Heart right ventricle (tissue), 16 donors: ENCODE data around the gene CLDN7. TPM values are rescaled to one million over a fixed set of nuclear protein-coding genes. Genes with fewer than 3 reads are reported as not detected.

ENCODE experiments used
- ATAC-seq, 8 donors: fragments of 200-7000 bp; cut with Tn5 transposase; one replicate each; pipeline ENCODE4 v1.9.1; 2020; ENCODE audit warnings: mild to moderate bottlenecking in 8 of 8, moderate library complexity in 8 of 8, moderate number of reproducible peaks in 1 of 8
- DNase-seq, 2 donors: peaks; one replicate each; pipeline ENCODE4 v3.0.0-alpha.2; 2020
- H3K27ac ChIP-seq, 10 donors: fragments of 200-600 bp; sonication (generic) in 2 of 10; one replicate each; pipeline versions ENCODE4 v1.5.0 to v1.8.0; 2020 to 2022; ENCODE audit warnings: mild to moderate bottlenecking in 3 of 10
- H3K27me3 ChIP-seq, 7 donors: fragments of 200-600 bp; one replicate each; pipeline ENCODE4 v1.8.0; 2021 to 2022; ENCODE audit warnings: mild to moderate bottlenecking in 2 of 7
- H3K36me3 ChIP-seq, 9 donors: fragments of 200-600 bp; sonication (generic) in 1 of 9; one replicate each; pipeline versions ENCODE4 v1.5.0 to v1.8.0; 2020 to 2022; ENCODE audit warnings: mild to moderate bottlenecking in 2 of 9
- H3K4me1 ChIP-seq, 9 donors: fragments of 200-600 bp; sonication (generic) in 1 of 9; one replicate each; pipeline versions ENCODE4 v1.5.0 to v1.8.0; 2020 to 2022; ENCODE audit warnings: mild to moderate bottlenecking in 4 of 9
- H3K4me3 ChIP-seq, 10 donors: fragments of 200-600 bp; sonication (generic) in 2 of 10; one replicate each; pipeline versions ENCODE4 v1.5.0 to v1.8.0; 2020 to 2022; ENCODE audit warnings: mild to moderate bottlenecking in 7 of 10, moderate library complexity in 2 of 10
- H3K9me3 ChIP-seq, 11 donors: fragments of 200-600 bp in 10 of 11; sonication (generic) in 2 of 11; one replicate each; pipeline versions ENCODE4 v1.5.0 to v1.8.0; 2013 to 2022; ENCODE audit warnings: mild to moderate bottlenecking in 2 of 11, control low read depth in 1 of 11, moderate library complexity in 1 of 11
- CTCF ChIP-seq, 9 donors: fragments of 200-600 bp; sonication (generic) in 2 of 9; IDR thresholded peaks; one replicate each; pipeline versions ENCODE4 v1.5.0 to v1.8.0; 2021 to 2022; ENCODE audit warnings: antibody characterized with exemption in 9 of 9, mild to moderate bottlenecking in 5 of 9, moderate library complexity in 1 of 9
- WGBS, 2 donors: extraction: QIAGEN DNeasy Blood & Tissue Kit; methylation state at CpG; one replicate each; pipeline ENCODE4 v1.1.7; 2013; ENCODE audit warnings: inconsistent platforms in 1 of 2; 5-methylcytosine and 5-hydroxymethylcytosine counted together
- intact Hi-C, 10 donors: fragments of 100-400 bp; cut with DNase I; formaldehyde crosslinking; loops; one replicate each; pipeline versions ENCODE4 v1.11.1 to v1.14.2; 2022
- polyA plus RNA-seq, 2 donors: library from polyadenylated mRNA; stranded (reverse); fragments of 200-250 nt; gene quantifications; one replicate each; pipeline ENCODE4 v1.2.3, GENCODE V29; 2013
- total RNA-seq, 10 donors: library from RNA; stranded (reverse); fragmentation: NEBNext Ultra II Directional in 3 of 10; extraction: Animal tissue kit (Norgen Biotek cat#: 25700) in 3 of 10; gene quantifications; one replicate each; pipeline versions ENCODE4 v1.2.1 to v1.2.4, GENCODE V29; 2021 to 2023
- donor health status: Arrhythmogenic right ventricular cardiomyopathy.
- donor health status: ischemic (EF 13 %, LVEDD 7.1; RV severe dilation, severe dysfunction).
- donor health status: healthy with polysubstance abuse.
- donor health status: DM: no; HTN: yes; CAD: no.
- donor health status: DM: no; HTN: no; CAD: no.
- donor health status: ischemic (EF 25% LVEDD 6.9; RV normal size, moderate dysfunction).
- donor health status: ischemic (EF 25% LVEDD 5.7; RV mildly dilated, moderate dysfunction).
- donor health status: healthy.
- donor health status: DM: yes; HTN: yes; CAD: no.
- donor health status: Ischemic cardiomyopathy.
- donor health status: ischemic (EF 35%, LVEDD 5.7; RV mildly dilated, moderate dysfunction).
- donor health status: nonischemic (EF 11% LVEDD 7.7; RV severe dilation, severe dysfunction).
- donor health status: DM: yes; HTN: yes; CAD: no.
- donor health status: PGD.
- donor health status: ischemic (EF 29% LVEDD 5.4; RV normal size, mild dysfunction).
- donor health status: nonischemic (EF 23%, LVEDD 6.1; RV moderate dilation, normal function).

The CLDN7 gene
- total and polyA plus RNA-seq, 12 donors = 0.39 to 2.5 (median 0.90) TPM

GRCh38 chr17:7238420-7239090, 23.7 kb downstream of the CLDN7 start:
- intact Hi-C loops = loop anchor here in 2 of 10 donors (2.0 kb wide), 2 partner anchors 20 to 24 kb away; partner anchors contain the start of genes ACADVL (in 1 of the 2) and DLG4 (in 1 of the 2)
- TF ChIP-seq CTCF (IDR thresholded peaks at IDR 0.05) = no peak
- H3K9me3 ChIP-seq = no peaks in the 10 kb centered on the region
- peaks cover 14 to 57% (median 44%) of the 10 kb centered on the region in 9 donors for H3K4me1 ChIP-seq
- H3K4me3 ChIP-seq = peak overlapping the region; percentile 86 to 99 (median 96)
- peaks cover 0 to 37% (median 0%) of the 10 kb centered on the region in 9 donors for H3K36me3 ChIP-seq
- DNase-seq (peak in 1 of 2 donors; percentile 34), ATAC-seq (peak in 1 of 8 donors; percentile 0)
- H3K27me3 ChIP-seq = no peaks in the 10 kb centered on the region
- H3K27ac ChIP-seq = peak overlapping the region; percentile 76 to 100 (median 94)
- WGBS, 2 donors = 1% methylated on average over 34 to 37 of the region's 39 CpGs

- DNase-seq = peak; percentile 83 to 86
- TF ChIP-seq CTCF (IDR thresholded peaks at IDR 0.05) = no peak
- H3K27ac ChIP-seq = peak overlapping the region; percentile 16 to 100 (median 94)
- no peaks in the 10 kb centered on the region for H3K9me3 ChIP-seq
- intact Hi-C loops = loop anchor here in 2 of 10 donors (2.0 kb wide), 2 partner anchors 19 to 23 kb away; partner anchors contain the start of genes ACADVL (in 1 of the 2) and DLG4 (in 1 of the 2)
- ATAC-seq = peak in 3 of 8 donors; percentile 1 to 19 (median 5)
- peaks cover 0 to 37% (median 0%) of the 10 kb centered on the region in 9 donors for H3K36me3 ChIP-seq
- H3K4me1 ChIP-seq = peaks cover 14 to 59% (median 46%) of the 10 kb centered on the region in 9 donors
- peak overlapping the region; percentile 16 to 99 (median 96) for H3K4me3 ChIP-seq
- WGBS, 2 donors = 1% methylated on average over 54 to 71 of the region's 73 CpGs
- H3K27me3 ChIP-seq = no peaks in the 10 kb centered on the region
Observed at GRCh38 chr17:7237761-7238419, 24.4 kb downstream of the CLDN7 start.

GRCh38 chr17:7237266-7237760, 25.0 kb downstream of the CLDN7 start:
- no peak for ATAC-seq
- Histone ChIP-seq H3K27ac (peak overlapping the region; percentile 16 to 100 (median 94)), H3K27me3 (no peaks in the 10 kb centered on the region), H3K4me1 (peaks cover 14 to 65% (median 52%) of the 10 kb centered on the region in 9 donors), H3K9me3 (no peaks in the 10 kb centered on the region), H3K36me3 (peaks cover 0 to 37% (median 0%) of the 10 kb centered on the region in 9 donors), H3K4me3 (peak overlapping the region; percentile 16 to 99 (median 96))
- TF ChIP-seq CTCF (IDR thresholded peaks at IDR 0.05) = no peak
- intact Hi-C loops = no loop called here
- no peak for DNase-seq
- WGBS, 2 donors = 23 to 29% methylated on average over 6 of the region's 6 CpGs

- peak overlapping the region in 3 of 10 donors; percentile 96 to 99 (median 97) for H3K4me3 ChIP-seq
- intact Hi-C loops = no loop called here
Observed at GRCh38 chr17:7236808-7237207, 25.5 kb downstream of the CLDN7 start.

More at GRCh38 chr17:7236808-7237207, 25.5 kb downstream of the CLDN7 start:
- Histone ChIP-seq H3K27ac (peak overlapping the region in 6 of 10 donors; percentile 92 to 100 (median 95)), H3K9me3 (no peaks in the 10 kb centered on the region), H3K27me3 (no peaks in the 10 kb centered on the region), H3K36me3 (peaks cover 0 to 37% (median 0%) of the 10 kb centered on the region in 9 donors), H3K4me1 (peaks cover 14 to 70% (median 57%) of the 10 kb centered on the region in 9 donors)
- no peak for TF ChIP-seq CTCF (IDR thresholded peaks at IDR 0.05)
- DNase-seq = no peak
- ATAC-seq = no peak
- WGBS, 2 donors = 87 to 88% methylated on average over 6 of the region's 6 CpGs
